AG08396 (cell line): ENCODE results near the gene KIAA0753.
A peak's percentile ranks its signal among the peaks of the same experiment; 100 is the strongest.
"Not testable (repeated sequence)": the region's sequence is repeated elsewhere in the genome, so short reads cannot be mapped to it uniquely, and the experiment has no call there.

Experiments
- DNase-seq: peaks from one replicate; pipeline ENCODE4 v3.0.0; 2012; ENCODE audit warnings: low spot score, mixed read lengths

The KIAA0753 gene

DNA sequence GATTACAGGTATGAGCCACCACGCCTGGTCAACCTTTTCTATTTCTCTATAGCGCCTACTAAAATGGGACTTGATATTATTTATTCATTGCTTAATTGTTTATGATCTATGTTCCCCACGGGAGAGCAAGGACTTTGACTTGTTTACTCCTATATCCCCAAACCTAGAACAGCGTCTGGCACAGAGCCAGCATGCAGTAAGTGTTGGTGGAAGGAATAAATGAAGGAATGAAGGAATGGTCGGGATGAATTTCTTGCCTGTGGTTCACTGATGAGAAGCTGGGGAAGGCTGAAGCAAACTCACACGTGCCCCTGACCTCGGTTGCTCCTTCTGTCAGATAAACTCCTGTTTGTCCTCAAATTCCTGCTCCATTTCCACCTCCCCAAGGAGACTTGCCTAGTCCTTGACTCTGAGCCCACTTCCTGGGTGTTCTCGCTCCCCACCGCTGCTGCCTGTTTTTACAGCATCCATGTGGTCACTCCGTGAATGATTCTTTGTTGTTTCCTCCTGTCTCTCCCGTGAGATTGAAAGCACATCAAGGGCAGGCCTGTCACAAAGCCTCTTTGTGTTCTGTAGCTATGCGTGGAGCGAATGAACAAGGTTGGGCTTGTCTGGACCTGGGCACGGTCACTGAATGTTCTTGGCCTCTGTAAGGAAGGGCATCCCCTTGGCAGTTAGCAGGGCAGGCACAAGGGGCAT lies 28.4 kb upstream of the KIAA0753 start:
- DNase-seq: no peak

DNA sequence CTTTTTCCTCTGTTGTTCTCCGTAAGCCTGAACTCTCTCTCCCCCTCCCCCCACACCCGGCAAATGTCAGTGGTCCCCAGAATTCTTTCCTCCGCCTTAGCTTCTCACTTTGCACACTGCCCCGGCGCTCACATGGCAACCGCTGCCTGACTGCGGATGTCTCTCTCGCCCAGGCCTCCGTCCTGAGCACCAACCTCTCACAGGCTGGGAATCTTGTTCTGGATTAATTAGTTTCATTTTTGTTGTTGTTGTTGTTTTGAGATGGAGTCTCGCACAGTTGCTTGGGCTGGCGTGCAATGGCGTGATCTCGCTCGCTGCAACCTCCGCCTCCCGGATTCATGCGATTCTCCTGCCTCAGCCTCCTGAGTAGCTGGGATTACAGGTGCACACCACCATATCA lies 27.7 kb upstream of the KIAA0753 start:
- no peak for DNase-seq

DNA sequence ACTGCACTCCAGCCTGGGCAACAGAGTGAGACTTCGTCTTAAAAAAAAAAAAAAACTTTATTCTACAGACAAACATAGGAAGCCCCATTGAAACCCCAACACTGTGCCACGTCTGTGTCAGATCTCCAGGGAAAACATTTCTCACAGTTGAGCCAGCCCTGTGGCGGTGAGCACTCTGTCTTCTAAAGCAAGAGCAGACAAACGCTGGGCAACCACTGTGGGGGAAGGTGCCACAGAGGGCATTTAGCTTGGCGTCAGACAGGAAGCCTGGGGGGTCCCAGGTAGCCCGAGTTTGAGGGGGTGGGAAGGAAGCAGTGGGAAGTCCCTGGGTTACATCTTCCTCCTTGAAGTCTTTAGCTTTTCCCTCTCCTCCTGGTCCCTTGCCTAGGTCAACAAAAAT lies 27.0 kb upstream of the KIAA0753 start:
- no peak for DNase-seq

DNA sequence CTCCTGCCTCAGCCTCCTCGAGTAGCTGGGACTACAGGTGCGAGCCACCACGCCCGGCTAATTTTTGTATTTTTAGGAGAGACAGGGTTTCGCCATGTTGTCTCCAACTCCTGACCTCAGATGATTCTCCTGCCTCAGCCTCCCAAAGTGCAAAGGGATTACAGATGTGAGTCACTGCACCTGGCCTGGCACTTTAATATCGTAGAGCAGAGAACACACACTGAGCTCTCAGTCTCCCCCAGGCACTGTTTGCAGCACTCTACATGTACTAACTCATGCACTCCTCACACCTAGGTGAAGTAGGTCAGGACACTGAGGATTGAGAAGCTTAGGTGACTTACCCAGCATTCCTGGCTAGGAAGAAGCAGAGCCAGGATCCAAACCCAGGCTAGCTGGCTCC lies 26.0 kb upstream of the KIAA0753 start:
- no peak for DNase-seq

DNA sequence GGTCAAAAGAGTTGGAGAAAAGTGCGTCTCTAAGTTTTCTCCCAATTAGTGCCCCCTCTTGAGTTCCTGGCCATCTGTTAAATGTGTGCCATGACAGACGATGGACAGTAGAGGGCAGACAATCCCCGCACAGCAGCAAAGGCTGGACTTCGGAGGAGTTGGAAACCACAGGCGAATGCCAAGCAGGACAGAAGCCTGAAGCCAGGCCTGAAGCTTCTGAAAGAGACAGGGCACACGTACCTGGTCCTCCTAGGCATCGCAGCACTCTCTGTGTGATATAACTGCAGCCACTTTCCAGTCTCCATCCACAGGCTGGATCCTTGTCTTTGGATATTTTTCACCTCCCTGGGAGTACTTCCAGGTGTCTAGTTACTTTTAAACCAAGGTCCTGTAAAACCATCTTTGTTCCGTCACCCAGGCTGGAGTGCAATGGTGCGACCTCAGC lies 25.6 kb upstream of the KIAA0753 start:
- DNase-seq: peak; percentile 87

DNA sequence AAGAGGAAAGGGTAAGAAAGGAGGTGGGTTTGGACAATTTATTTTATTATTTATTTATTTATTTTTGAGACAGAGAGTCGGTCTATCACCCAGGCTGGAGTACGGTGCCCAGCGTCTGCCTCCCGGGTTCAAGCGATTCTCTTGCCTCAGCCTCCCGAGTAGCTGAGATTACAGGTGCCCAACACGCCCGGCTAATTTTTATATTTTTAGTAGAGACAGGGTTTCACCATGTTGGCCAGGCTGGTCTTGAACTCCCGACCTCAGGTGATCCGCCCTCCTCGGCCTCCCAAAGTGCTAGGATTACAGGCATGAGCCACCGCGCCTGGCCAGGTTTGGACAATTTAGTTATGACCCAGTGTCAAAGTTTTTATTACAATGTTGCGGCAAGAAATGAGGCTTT lies 22.7 kb upstream of the KIAA0753 start:
- not testable (repeated sequence) for DNase-seq

DNA sequence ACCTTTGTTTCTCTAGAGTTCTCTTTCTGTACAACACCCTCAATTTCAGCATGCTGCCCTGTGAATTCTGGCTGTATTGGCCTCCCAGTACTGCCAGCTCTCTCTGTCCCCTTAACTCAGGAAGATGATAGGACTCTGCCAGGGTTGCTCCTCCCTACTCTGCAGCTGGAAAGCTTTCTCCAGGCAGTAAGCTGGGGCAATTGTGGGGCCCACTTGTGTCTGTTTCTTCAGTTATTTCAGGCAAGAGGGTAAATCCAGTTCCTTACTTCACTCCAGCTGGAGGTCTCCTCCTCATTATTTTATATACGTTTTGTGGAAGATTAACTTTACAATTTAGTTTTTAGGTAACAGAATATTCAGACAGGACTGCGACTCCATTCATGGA lies 20.9 kb upstream of the KIAA0753 start:
- no peak for DNase-seq

DNA sequence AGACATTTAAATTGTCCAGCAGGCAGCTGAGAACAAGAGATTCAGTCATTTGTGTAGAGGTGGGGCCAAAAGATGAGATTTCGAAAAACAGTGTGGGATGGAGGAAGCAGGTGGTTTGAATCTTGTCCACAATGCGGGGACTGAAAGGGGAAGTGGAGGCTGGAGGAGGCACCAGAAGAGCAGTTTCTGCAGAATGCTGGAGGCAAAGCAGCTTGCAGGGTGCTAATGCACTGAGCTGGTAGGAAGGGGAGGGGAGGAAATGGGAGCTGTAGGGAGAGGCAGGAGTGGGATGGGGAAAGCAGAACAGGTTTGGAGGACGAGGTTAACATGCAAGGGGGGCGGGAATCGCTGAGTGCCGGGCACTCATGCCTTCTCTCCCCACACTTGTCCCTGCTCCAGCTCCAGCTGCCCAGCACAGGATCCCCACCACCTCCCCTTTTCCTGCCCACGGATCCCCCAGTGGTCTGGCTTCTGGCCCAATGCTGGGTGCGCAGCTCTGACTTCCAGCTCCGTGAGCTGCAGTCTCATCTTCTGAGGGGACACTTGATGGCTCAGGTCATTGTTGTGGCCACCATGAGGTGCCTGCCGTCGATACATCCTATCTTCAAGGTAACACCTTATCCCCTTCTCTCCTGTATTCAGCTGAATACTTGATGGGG lies 20.4 kb upstream of the KIAA0753 start:
- no peak for DNase-seq

DNA sequence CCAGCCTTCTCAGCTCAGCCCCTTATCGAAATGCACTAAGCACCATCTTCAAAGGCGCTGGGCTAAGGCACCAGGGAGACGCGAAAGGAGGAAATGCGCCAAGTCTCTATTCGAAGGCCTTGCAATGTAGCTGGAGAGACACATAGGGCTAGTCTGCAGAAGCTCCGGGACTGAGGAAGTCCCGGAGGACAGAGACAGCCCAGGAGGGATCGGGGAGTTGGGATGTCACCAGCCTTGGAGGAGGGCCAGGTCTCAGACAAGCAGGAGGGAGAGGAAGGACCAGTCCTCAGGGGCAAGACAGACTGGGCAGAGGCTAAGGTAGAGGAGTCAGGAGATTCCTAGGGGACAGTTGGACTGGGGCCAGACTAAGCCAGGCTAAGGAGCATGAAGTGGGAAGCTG lies 19.6 kb upstream of the KIAA0753 start:
- no peak for DNase-seq

DNA sequence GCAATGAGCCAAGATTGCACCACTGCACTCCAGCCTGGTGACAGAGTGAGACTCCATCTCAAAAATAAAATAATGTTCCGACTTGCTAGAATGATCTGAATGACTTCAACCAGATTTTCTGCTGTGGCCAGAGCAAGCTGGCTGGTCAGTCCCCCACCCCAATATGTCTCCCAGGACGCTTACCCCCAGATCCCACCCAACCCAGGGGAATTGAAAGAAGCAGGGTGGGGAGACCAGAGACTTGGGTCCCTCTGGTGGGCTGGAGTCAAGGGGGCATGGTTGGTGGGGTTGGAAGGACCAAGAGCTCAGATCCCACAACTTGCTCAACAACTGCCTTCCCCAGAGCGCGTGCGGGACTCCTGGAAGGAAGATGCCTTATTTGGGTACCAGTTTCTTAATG lies 17.9 kb upstream of the KIAA0753 start:
- DNase-seq: not testable (repeated sequence)

DNA sequence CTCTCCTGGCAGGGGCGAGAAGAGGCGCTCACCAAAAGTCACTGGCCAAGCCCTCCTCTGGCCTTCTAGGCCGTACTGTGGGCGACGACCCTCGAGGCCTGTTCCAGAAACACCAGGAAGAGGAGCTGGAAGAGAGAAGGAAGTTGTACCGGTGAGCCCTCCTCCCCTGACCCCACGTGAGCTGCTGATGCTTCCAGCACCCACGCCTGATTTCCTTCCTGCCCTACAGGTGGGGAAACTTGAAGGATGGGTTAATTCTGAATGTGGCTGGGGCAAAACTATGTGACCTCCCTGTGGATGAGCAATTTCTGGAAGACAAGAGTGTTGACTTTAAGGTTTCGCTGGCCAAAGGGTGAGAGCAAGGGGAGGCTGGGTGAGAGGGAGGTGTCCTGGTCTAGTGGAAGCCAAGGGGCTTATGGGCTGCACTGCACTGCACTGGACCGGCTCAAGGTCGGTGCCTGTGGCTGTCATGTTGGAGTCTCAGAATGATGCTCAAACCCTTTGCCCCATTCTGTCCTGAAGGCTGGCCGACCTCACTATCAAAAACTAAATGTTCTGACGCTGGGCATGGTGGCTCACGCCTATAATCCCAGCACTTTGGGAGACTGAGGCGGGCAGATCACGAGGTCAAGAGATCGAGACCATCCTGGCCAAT lies 17.2 kb upstream of the KIAA0753 start:
- DNase-seq: no peak

DNA sequence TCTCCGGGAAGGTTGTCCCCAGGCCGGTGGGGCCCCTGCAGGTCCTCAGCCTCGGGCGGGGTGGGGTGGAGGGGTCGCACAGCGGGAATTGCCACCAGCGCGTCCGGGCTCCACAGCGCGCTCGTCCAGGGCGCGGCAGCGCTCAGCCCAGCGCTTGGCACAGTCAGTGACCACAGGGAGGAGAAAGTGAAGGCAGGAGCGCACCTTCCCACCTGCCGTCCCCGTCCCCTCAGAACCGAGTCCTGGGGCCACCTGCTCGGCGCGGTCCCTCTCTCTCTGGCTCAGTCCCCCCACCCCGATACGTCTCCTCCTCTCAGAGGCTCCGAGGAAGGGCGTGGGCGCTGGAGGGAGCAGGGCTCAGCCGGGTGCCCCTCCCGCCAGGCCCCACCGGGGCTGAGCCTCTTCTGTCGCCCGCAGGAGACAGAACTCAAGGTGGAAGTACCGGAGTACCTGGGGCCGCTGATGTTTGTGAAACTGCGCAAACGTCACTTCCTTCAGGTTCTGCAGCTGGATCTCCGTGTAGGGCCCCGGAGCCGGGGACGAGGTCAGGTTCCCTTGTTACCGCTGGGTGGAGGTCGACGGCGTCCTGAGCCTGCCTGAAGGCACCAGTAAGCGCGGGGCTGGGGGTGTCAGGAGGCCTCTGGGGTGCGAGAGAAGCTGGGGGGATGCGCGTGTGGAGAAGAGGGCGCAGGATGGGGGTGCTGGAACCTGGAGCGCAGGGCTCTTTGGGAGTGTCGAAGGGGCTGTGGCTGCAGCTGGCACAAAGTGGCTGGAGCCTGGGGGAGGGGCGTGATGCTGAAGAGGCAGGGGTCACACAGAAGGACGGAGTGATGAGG lies 16.5 kb upstream of the KIAA0753 start:
- DNase-seq: not testable (repeated sequence)

DNA sequence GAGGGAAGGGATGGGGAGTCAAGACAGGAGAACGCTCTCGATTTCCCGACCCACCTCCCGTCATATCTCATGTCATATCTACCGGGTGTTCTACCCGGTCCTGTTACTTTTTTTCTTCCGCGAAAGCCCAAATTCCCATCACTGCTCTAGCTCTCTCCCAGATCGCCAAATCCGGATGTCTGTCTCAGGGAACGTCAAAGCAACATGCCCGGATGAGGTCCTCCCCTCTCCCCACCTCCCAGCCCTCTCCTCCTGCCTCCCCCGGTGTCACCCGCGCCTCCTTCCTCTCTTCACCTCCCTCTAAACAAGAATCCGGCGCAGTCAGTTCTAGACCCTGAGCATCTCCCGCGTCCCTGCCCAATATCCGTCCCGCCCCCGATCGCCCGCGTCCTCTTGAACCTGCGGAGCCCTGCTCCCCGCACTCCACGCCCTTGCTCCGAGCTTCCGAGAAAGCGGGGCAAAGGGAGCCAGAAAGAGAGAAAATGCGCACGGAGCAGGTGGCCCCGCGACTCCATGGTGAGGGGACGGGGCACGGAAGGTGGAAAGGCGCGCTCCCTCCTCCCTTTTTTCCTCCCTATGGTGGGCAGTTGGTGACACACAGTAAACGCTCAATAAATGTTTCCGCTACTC lies 15.3 kb upstream of the KIAA0753 start:
- DNase-seq: not testable (repeated sequence)

DNA sequence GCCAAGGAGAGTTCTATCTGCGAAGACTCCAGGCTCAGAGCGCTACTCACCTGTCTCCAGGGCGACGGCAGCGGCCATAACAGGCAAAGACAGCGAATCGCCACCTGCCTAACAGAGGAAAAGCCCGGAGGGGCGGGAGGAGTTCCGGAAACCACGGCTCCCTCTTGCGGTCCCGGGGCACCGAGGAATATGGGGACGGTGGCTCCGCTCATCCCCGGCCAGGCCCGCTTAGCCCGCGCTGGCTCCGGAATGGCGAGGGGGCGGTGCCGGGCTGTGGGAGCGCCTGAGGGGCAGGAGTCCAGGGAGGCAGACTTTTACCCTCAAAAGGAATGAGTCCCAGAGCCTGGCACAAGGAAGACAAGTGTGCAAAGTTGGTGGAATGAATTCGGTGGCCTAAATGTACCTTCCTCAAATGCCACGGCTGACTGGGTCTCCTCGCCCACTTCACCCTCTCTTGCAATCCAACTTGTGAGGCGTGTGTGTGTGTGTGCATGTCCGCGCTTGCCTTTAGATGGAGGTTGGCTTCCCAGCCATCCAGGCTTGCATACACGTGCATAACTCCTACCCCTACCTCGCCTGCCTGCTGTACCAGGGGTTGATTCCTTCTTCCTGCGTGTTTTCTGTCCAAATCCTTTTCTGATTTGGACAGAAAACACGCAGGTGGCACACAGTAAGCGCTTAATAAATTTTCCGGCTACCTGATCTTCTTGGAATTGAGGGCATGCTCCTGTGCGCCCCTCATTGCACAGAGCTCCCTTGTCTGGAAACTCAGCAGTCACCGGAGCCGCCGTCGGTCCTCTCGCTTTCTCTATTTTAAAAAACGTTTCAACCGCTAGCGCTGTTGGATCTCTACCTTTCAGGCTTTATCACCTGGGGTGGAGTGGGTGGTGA lies 14.6 kb upstream of the KIAA0753 start:
- peak; percentile 39 for DNase-seq

DNA sequence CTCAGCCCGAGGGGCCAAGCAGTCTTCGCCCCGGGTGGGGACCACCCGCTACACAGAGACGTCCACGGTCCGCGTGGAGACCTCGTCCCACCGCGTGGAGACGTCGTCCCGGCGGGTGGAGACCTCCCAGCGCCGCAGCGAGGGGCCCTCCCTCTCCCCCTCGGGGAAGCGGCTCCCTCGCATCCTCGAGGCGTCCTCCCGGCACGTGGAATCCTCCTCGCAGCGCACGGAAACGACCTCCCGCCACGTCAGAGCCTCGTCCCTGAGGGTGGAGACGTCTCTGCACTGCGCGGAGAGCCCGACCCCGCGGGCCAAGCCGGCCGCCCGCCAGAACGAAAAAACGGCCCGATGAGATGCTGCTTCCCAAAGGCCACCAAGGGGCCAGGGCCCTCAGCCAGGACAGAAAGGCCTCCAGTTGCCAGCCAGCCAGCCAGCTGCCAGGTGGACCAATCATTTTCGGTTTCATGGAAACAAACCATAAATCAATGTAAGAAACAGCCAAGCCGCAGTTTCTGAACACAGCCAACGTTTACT lies 11.5 kb upstream of the KIAA0753 start:
- DNase-seq: peak; percentile 35

DNA sequence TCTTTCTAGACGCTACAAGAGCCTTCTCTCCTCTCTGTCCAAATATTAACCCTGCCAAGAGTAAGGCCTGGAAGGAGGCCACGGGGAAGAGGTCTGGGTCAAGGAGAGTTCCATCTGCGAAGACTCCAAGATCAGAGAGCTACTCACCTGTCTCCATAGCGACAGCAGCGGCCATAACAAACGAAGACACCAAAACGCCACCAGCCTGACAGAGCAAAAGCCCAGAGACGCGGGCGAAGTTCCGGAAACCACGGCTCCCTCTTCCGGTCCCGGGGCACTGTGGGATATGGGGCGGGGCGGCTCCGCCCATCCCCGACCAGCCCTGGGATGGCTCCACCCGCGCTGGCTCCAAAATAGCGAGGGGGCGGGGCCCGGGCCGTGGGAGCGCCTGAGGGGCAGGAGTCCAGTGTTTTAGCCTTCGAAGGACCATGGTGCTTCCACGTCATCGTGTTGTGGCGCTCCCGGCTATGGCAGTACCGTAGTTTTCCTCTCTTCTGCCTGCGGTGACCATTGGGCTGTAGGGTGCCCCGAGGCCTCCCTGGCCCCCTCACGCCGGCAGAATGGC lies 10.9 kb upstream of the KIAA0753 start, which contains the start of the genes C17orf100 and MED31:
Gene C17orf100, plus strand, starts transcription at position 409 of the 565 bp plus-strand sequence. Its CDS starts 152 bp downstream, at position 561.
Gene MED31, minus strand, starts transcription at position 252 of the 565 bp plus-strand sequence. Its CDS starts 77 bp downstream, at position 175.
- peak; percentile 99 for DNase-seq

DNA sequence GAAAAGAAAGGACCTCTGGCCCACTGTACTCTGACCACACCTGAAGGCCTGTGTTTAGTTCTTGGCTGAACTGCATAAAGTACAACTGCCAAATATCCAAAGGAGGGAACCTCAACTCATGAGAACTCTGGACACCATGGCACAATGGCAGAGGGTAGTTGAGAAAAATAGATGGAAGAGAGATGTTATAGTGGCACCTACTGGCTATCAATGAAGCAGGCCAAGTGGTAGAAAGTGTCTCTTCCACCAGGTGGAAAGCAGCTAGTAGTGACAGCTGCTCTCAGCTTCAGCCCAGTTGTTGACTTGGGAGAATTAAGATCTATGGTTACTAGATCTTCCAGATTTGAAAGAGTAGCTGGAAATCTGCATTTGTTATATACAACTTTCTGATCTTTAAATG lies 7.7 kb upstream of the KIAA0753 start:
- no peak for DNase-seq

DNA sequence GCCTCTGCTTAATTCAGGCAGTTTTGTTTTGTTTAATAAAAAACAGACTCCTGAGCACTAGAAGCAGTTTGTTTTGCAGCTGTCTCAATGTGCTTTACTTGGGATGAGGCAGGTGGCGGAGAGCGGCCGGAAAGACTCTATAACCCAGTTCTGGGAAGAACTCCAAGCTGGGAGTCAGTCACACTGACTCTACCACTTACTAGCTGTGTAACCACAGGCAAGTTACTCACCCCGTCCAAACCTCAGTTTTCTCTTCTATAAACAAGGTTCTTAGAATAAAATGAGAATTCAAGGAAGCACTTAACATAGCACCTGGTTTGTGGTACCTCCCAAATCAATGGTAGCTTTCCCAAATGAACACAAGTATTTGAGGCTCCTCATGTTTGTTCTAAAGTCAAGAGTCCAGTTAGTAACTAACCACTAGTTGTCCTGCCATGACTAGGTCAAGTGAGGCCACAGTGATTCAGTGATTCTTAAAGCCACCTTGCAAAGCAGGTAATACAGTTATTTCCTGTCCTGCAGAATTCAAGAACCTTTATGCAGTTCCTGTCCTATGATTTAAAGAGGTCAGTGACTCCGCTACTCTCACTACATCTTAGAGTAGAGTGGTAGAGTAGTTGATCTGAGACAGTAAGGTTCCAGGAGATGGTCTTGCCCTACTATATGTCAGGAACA lies 3.1 kb upstream of the KIAA0753 start:
- peak; percentile 74 for DNase-seq

DNA sequence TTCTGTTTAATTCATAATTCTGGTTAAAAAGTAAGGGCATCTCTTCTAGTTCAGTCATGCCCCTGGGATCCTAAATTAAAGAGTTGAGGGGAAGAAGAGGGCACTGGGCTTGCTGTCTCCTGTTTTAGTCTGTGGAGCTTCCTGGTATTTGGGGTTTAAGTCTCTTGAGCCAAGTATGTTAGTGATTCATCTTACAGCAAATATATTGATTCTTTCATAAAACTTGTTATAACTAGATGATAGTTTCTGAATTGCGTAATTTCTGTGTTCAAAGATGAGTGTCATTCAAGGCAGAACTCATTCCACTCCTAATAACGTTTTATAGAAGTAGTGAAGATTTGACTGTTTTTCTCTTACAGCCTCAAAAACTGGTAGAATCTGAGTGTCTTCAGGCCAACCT lies 2.1 kb upstream of the KIAA0753 start:
- no peak for DNase-seq
